Activated CD8-positive, alpha-beta memory T cell treated with anti-CD3 and anti-CD28 coated beads, Interleukin-2, amount 50 U/mL, for 4 hours (primary cell): ENCODE data around the gene RORC.
A peak's percentile ranks its signal among the peaks of the same experiment; 100 is the strongest.
"Not testable (repeated sequence)": the region's sequence is repeated elsewhere in the genome, so short reads cannot be mapped to it uniquely, and the experiment has no call there.

Source experiments
- DNase-seq: peaks from one replicate; pipeline ENCODE4 v3.0.0-alpha.2; 2020

RORC gene

GRCh38 chr1:151769270-151769669, 62.3 kb downstream of the RORC start:
- not testable (repeated sequence) for DNase-seq

GRCh38 chr1:151768351-151769066, 63.1 kb downstream of the RORC start:
- DNase-seq = not testable (repeated sequence)

- DNase-seq = no peak
Observed at GRCh38 chr1:151763990-151764389, 67.6 kb downstream of the RORC start.

- DNase-seq = peak; percentile 84
Observed at GRCh38 chr1:151762941-151763921, 68.4 kb downstream of the RORC start, which contains the start of gene MRPL9. MRPL9 (minus strand) TSS chr1:151763496; CDS start chr1:151763479, 17 bp downstream.

- DNase-seq = no peak
Observed at GRCh38 chr1:151760597-151761385, 70.8 kb downstream of the RORC start.

GRCh38 chr1:151759241-151759640, 72.4 kb downstream of the RORC start:
- no peak for DNase-seq

- DNase-seq = no peak
Observed at GRCh38 chr1:151756291-151756690, 75.3 kb downstream of the RORC start.
